Psoas muscle (tissue), 8 donors: ENCODE data around the gene UBAP1. TPM values are rescaled to one million over a fixed set of nuclear protein-coding genes. Genes with fewer than 3 reads are reported as not detected.
"Not testable (repeated sequence)": the region's sequence is repeated elsewhere in the genome, so short reads cannot be mapped to it uniquely, and the experiment has no call there.

Experiments
- ATAC-seq, 4 donors: fragments of 200-7000 bp; cut with Tn5 transposase; one replicate each; pipeline ENCODE4 v1.9.1; 2020; ENCODE audit warnings: moderate library complexity in 3 of 4, mild to moderate bottlenecking in 2 of 4
- DNase-seq, 2 donors: peaks; one replicate each; pipeline ENCODE4 v3.0.0-alpha.2; 2020
- H3K27ac ChIP-seq: fragments of 200-600 bp; one replicate; pipeline ENCODE4 v1.8.0; 2022
- H3K27me3 ChIP-seq, 3 donors: fragments of 200-600 bp in 1 of 3; one replicate each; pipeline versions ENCODE4 v1.6.1 to v1.8.0; 2013 to 2022; ENCODE audit warnings: low read length in 2 of 3, mild to moderate bottlenecking in 2 of 3, moderate library complexity in 1 of 3; ENCODE audit not compliant: insufficient read depth in 3 of 3
- H3K36me3 ChIP-seq, 2 donors: fragments of 200-600 bp in 1 of 2; one replicate each; pipeline versions ENCODE4 v1.6.1 to v1.8.0; 2013 to 2022; ENCODE audit warnings: low read depth in 1 of 2, mild to moderate bottlenecking in 1 of 2, moderate library complexity in 1 of 2; ENCODE audit not compliant: insufficient read depth in 1 of 2
- H3K4me1 ChIP-seq: fragments of 200-600 bp; one replicate; pipeline ENCODE4 v1.8.0; 2022
- H3K4me3 ChIP-seq: fragments of 200-600 bp; one replicate; pipeline ENCODE4 v1.8.0; 2022; ENCODE audit warnings: mild to moderate bottlenecking
- H3K9me3 ChIP-seq: fragments of 200-600 bp; one replicate; pipeline ENCODE4 v1.8.0; 2022
- CTCF ChIP-seq: fragments of 200-600 bp; IDR thresholded peaks from one replicate; pipeline ENCODE4 v1.8.0; 2022; ENCODE audit warnings: antibody characterized with exemption
- WGBS, 3 donors: extraction: QIAGEN DNeasy Blood & Tissue Kit; methylation state at CpG; one replicate each; pipeline versions ENCODE4 v1.1.6 to v1.1.7; 2013; 5-methylcytosine and 5-hydroxymethylcytosine counted together
- intact Hi-C, 2 donors: fragments of 100-400 bp; cut with DNase I; formaldehyde crosslinking; loops; one replicate each; pipeline versions ENCODE4 v1.11.0 to v1.14.2; 2022
- polyA plus RNA-seq, 3 donors: library from polyadenylated mRNA; stranded (reverse); fragments of 200-250 nt; gene quantifications; one replicate each; pipeline ENCODE4 v1.2.3, GENCODE V29; 2013
- total RNA-seq, 4 donors: library from RNA; stranded (reverse); fragmentation: NEBNext Ultra II Directional in 2 of 4; extraction: Animal tissue kit (Norgen Biotek cat#: 25700) in 2 of 4; gene quantifications; one replicate each; pipeline versions ENCODE4 v1.2.1 to v1.2.4, GENCODE V29; 2021 to 2023
- donor health status: healthy with polysubstance abuse.
- donor health status: DM: no; HTN: no; CAD: no; lungs with moderate emphysema.
- donor health status: Bipolar disorder and iron deficiency.
- donor health status: healthy.
- donor health status: DM: yes; HTN: yes; CAD: no.
- donor health status: DM: no; HTN: no; CAD: no.
- donor health status: DM: no; HTN: no; CAD: no.
- donor health status: DM: yes; HTN: yes; CAD: no.

Gene UBAP1
- total and polyA plus RNA-seq, 7 donors = 55.8 to 203 (median 89.6) TPM

- DNase-seq (no peak), ATAC-seq (no peak)
- no peaks in the 10 kb centered on the region for H3K9me3 ChIP-seq
- no peak for TF ChIP-seq CTCF
- no peaks in the 10 kb centered on the region for H3K27me3 ChIP-seq
- intact Hi-C loops = no loop called here
- peaks cover 18% of the 10 kb centered on the region for H3K4me1 ChIP-seq
- H3K27ac ChIP-seq = no peak overlapping the region
- peaks cover 0 to 9% of the 10 kb centered on the region in 2 donors for H3K36me3 ChIP-seq
- WGBS, 3 donors = 73 to 87% (median 74%) methylated on average over 1 of the region's 1 CpG
- H3K4me3 ChIP-seq = no peak overlapping the region
These were observed 40.6 kb downstream of the UBAP1 start for GRCh38 chr9:34219421-34219820.

GRCh38 chr9:34220218-34220617 is 41.4 kb downstream of the UBAP1 start:
- Histone ChIP-seq H3K27ac (no peak overlapping the region), H3K9me3 (no peaks in the 10 kb centered on the region), H3K4me3 (no peak overlapping the region), H3K27me3 (no peaks in the 10 kb centered on the region), H3K36me3 (peaks cover 0 to 12% of the 10 kb centered on the region in 2 donors), H3K4me1 (peaks cover 13% of the 10 kb centered on the region)
- 92 to 98% (median 92%) methylated on average over 8 of the region's 8 CpGs for WGBS, 3 donors
- ATAC-seq (no peak), DNase-seq (no peak)
- intact Hi-C loops = no loop called here
- no peak for TF ChIP-seq CTCF

GRCh38 chr9:34224349-34224748 is 45.5 kb downstream of the UBAP1 start:
- intact Hi-C loops = no loop called here
- H3K27me3 ChIP-seq = no peaks in the 10 kb centered on the region
- H3K9me3 ChIP-seq = no peaks in the 10 kb centered on the region
- DNase-seq (no peak), ATAC-seq (no peak)
- peaks cover 0 to 12% of the 10 kb centered on the region in 2 donors for H3K36me3 ChIP-seq
- no peak overlapping the region for H3K4me3 ChIP-seq
- 90 to 93% (median 91%) methylated on average over 12 of the region's 12 CpGs for WGBS, 3 donors
- no peak overlapping the region for H3K27ac ChIP-seq
- no peaks in the 10 kb centered on the region for H3K4me1 ChIP-seq
- TF ChIP-seq CTCF = no peak

GRCh38 chr9:34226144-34226760 is 47.4 kb downstream of the UBAP1 start:
- H3K27me3 ChIP-seq, H3K4me3 ChIP-seq, H3K27ac ChIP-seq, DNase-seq, H3K9me3 ChIP-seq, ATAC-seq, intact Hi-C loops, H3K4me1 ChIP-seq: not testable (repeated sequence)
- WGBS, 3 donors = 88 to 97% (median 94%) methylated on average over 8 to 9 of the region's 9 CpGs
- H3K36me3 ChIP-seq = peaks cover 0 to 12% of the 10 kb centered on the region in 2 donors

GRCh38 chr9:34227445-34227844 is 48.6 kb downstream of the UBAP1 start:
- 94 to 100% (median 95%) methylated on average over 2 of the region's 2 CpGs for WGBS, 3 donors

More at GRCh38 chr9:34227445-34227844, 48.6 kb downstream of the UBAP1 start:
- no peak overlapping the region for H3K27ac ChIP-seq
- no peak for DNase-seq
- no peak overlapping the region for H3K4me3 ChIP-seq
- no peak for TF ChIP-seq CTCF
- no peaks in the 10 kb centered on the region for H3K9me3 ChIP-seq
- no peak for ATAC-seq
- peaks cover 3% of the 10 kb centered on the region for H3K4me1 ChIP-seq
- no peaks in the 10 kb centered on the region for H3K27me3 ChIP-seq
- intact Hi-C loops = no loop called here
- peaks cover 0 to 22% of the 10 kb centered on the region in 2 donors for H3K36me3 ChIP-seq
